GM21367 (cell line): ENCODE measurements around the gene SNAP47.

ENCODE experiments used
- ATAC-seq: cut with Tn5 transposase; IDR thresholded peaks from one replicate; pipeline ENCODE4 v1.9.1; 2021; ENCODE audit not compliant: unreplicated experiment

The SNAP47 gene

DNA sequence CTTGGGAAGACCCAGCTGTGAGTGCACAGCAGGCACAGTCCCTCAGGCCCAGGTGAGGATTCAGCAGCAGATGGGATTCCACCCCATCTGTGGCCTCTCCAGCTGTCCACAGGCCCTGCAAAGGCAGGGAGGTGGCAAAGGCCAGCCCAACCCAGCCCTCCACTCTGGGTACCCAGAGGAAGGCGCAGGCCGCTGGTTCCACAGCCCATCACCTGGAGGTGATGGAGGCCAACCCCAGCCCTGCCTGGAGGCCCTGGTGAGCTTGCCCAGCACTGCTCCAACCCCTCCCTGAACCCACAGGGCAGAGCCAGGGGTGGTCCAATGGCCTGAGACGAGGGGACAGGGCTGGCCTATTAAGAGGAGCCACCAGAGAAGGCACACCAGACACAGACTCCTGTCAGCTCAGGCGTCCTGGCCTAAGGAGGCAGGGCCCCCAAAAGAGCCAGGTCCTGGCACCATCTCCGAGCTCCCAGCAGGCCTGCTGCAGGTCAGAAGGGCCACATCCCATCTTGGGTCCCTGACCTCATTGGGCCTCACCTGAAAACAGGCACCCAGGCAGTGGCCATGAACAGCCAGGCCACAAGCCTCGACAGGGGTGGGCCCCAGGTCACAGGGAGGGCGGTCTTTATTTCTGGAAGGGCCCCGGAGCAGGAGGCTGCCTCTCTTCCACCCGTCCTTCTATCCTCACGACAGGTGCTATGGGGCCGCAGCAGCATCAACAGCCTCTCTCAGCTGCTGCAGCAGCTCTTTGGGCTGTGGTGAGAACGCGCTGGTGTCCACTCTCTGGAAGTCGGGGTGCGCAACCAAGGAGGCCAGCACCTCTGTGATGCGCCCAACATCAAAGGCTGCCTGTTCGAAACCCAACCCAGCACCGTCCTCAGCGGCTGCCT lies 3.3 kb upstream of the SNAP47 start:
- no peak for ATAC-seq

DNA sequence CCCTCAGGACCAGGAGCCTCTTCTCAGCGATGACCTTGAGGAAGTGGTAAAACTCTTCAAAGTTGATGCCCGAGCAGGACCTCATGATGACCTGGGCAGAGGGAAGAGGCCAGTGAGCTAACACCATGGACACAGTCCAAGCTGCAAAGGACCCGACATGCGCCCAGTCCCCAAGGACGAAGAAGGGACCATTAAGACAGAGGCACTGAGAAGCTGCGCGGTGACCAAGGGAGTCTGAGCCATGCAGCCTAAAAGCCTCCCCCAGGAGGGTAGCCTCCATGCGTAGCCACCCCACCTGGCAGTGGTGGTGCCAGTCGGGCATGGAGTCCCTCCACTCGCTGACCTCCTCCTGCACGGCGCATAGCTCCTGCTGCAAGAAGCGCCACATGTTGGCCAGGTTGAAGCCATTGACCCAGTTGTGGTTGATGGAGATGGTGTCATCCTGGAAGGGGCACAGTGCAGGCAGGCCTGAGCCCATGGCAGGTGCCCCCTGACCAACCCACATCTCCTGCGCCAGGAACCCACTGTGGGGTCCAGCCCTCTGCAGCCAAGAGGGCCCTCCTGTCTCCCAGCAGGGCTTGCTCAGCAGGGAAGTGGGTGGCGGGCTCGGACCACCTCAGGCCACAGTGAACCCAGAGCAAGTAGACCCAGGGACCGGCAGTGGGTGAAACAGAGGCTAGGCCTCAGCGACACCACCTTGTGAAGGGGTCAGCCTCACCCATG lies 2.5 kb upstream of the SNAP47 start:
- ATAC-seq, result no peak

DNA sequence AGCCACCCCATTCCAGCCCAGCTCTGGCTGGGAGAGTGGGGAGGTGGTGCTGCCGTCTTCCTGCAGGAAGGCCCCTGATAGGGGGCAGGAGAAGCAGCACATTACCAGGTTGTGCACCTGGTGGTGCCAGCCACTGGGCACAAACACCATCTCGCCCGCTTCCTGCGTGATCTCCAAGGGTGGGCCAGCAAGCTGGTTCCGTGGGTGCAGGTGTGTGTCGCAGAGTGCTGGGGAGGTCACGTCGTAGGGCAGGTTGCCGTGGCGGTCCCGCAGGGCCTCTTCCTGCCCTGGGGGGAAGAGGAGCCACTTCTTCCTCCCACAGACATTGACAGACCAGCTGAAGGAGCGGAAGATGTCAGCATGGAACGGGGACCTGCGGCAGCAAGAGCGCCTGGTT lies 1.9 kb upstream of the SNAP47 start:
- ATAC-seq, result no peak

DNA sequence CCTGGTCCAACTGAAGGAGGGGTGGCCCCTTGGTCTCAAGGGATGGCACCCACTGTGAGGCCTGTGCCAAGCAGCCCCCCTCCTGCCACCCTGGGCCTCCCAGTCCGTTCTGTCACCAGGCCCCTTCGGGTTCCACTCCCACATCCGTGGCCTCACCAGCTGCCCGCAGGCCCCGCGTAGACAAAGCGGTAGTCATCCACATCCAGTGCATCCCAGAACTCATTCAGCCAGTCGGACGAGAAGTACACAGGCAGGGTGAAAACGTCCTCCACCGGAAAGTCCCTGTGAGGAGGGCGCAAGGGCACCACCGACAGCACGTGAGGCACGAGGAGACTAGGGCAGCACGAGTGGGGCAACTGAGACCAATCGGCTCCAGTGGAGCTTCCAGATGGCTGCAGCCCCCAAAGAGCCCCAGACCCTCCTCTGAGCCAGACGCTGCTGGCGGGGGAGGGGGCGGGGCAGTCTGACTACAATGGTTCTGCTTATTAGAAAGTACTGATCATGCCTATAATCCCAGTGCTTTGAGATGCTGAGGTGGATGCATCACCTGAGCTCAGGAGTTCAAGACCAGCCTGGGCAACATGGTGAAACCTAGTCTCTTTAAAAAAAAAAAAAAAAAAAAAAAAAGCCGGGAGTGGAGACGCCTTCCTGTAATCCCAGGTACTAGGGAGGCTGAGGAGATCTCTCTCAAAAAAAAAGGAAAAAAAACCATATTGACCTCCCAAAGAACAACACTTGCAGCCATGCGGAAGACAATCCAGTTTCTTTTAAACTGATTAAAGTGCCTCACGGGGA lies 1.3 kb upstream of the SNAP47 start:
- no peak for ATAC-seq

DNA sequence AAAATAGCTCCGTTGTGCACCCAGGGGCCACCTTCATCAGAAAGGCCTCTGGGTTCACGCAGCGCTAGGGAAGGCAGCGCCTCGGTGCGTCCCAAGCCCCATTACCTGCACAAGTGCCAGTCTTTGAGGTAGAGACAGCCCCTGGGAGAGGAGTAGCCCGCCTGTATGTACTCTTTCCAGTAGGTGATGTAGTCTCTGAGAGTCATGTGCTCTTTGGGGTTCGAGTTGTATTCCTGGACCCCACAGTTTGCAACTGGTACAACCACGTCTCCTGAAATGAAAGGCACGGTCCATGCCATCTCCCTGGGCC lies 734 bp upstream of the SNAP47 start:
- peak; percentile 6 for ATAC-seq

DNA sequence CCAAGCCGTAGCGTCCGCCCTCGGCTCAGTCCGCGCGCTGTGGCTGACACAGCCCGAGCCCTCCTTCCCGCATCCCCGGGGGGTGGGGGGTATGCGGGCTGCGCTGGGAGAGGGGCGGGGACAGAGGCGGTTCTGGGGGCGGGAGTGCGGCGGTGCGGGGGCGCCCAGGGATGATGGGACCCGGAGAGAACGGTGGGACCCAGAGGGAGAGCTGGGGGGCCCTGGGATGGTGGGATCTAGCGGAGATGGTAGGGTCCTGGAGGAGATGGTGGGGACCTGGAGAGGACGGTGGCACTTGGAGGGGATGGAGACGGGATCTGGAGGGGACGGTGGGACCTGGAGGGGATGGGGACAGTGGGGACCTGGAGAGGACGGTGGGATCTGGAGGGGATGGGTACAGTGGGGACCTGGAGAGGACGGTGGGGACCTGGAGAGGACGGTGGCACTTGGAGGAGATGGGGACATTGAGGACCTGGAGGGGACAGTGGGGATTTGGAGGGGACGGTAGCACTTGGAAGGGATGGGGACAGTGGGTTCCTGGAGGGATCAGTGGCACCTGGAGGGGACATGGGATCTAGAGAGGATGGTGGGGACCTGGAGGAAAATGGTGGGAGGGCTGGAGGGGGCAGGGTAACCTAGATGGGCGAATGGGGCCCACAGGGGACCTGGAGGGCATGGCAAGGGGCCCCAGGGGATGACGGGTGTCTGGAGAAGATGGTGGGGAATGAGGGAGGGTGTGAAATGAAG lies 477 bp downstream of the SNAP47 start:
- ATAC-seq, result peak; percentile 30

DNA sequence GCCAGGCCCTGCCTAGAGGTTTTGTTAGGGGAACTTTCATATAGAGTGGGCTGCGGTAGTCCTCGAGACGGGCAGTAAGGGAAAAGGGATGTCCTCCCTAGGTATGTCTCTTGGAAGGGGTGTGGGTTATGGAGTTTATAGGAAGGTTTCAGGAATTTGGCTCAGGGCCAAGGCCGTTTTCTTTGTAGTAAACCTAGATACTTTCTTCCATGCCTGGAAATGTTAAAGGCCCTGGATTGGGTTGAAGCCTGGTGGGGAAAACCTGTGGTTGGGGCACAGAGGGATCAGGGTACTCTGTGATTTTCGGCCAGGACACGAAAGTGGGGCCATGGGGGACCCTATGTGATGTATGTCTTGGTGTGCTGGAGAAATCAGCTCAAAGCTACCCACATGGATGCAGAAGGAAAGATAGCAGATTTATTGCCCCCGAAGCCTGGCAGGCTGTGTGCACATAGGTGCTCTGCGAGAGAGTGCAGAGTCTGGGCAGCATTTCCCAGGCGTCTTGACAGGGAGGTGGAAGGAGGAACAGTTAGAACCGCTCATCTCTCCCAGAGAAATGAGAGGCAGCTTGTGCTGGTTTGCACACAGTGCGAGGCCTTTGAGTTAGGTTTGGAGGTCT lies 1.7 kb downstream of the SNAP47 start:
- no peak for ATAC-seq

DNA sequence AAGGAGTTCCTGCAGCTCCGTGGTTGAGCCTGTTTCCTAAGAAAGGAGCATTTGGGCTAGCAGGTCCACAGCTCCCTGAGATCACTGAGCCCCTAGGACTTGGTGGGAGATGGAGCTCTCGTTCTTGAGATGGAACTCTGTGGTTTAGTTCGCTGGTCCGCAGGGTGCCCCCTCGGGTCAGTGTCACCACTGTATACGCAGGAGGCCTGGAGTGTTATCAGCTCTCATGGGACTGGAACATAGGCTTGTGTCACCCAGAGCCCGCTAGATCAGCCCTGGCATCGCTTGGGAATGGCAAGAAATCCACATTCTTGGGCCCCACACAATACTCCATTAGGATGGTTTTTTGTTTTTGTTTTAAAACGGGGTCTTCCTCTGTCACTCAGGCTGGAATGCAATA lies 3.6 kb downstream of the SNAP47 start:
- no peak for ATAC-seq

DNA sequence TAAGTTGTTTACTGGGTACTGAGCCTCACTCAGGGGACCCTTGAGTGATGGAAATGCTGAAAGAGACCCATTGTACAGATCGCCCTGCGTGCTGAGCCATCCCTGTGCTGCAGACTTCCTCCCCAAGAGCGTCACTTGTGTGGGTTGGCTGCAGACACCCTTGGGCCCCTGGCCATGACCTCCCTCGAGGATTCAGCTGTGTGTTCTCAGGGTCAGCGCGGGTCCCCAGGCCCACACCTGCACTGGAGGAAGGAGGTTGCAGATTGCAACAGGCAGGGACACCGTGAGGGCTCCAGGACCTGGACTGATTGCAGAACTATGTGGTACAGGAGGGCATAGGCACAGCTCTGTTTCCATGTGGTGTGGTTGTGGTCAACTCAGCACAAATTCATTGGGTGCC lies 4.4 kb downstream of the SNAP47 start:
- ATAC-seq, result no peak

DNA sequence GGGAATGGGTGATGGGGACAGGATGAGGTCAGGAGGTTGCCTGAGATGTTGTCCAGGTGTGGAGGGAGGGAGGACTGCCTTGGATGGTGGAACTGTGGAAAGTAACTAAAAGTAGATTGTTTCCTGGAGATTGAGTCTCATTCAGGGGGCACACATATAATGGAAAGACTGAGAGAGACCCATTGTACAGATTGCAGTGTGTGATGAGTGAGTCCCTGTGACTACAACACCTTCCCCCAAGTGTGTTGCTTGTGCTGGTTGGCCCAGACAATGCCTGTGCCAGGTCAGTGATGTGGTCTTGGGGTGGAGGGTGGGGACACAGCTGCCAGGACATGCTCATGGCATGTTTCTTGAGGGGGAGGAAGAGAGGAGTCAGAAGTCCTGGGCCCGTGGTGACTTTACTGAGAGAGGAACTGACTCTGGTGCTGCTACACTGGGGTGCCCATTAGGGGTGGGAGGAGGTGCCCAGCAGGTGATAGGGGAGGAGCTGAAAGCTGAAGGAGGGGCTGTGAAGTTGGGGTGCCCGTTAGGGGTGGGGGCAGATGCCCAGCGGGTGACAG lies 5.2 kb downstream of the SNAP47 start:
- ATAC-seq, result no peak

DNA sequence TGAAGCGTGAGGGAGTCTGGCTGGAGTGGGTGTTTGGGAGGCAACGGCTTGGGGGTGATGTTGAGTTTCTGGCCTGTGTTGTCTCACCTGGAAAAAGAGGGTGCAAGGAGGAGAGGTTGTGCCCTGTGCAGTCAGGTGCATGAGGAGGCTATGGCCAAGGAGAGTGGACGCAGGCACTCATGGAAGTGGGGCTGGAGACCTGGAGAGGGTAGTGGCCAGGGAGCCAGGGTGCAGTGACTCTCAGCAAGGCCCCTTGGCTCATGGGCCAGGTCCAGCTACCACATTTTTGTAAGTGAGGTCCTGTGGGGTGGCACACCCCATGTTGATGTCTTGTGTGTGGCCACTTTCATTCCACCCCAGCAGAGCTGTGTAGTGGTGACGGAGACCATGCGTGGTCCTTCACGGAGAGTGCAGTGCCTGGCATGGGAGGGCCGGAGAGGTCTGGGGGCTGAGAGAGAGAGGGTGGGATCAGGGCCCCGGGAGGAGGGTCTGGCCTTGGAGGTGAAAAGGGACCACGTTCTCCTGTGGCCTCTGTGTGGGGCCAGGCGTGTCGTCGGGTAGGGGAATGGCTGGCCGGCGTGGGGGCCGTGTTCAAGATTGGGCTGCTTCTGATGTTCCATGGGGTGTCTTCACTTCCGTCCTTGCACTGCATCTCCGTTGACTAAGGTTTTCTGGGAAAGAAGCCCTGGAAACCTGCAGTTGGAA lies 6.1 kb downstream of the SNAP47 start:
- ATAC-seq, result no peak

DNA sequence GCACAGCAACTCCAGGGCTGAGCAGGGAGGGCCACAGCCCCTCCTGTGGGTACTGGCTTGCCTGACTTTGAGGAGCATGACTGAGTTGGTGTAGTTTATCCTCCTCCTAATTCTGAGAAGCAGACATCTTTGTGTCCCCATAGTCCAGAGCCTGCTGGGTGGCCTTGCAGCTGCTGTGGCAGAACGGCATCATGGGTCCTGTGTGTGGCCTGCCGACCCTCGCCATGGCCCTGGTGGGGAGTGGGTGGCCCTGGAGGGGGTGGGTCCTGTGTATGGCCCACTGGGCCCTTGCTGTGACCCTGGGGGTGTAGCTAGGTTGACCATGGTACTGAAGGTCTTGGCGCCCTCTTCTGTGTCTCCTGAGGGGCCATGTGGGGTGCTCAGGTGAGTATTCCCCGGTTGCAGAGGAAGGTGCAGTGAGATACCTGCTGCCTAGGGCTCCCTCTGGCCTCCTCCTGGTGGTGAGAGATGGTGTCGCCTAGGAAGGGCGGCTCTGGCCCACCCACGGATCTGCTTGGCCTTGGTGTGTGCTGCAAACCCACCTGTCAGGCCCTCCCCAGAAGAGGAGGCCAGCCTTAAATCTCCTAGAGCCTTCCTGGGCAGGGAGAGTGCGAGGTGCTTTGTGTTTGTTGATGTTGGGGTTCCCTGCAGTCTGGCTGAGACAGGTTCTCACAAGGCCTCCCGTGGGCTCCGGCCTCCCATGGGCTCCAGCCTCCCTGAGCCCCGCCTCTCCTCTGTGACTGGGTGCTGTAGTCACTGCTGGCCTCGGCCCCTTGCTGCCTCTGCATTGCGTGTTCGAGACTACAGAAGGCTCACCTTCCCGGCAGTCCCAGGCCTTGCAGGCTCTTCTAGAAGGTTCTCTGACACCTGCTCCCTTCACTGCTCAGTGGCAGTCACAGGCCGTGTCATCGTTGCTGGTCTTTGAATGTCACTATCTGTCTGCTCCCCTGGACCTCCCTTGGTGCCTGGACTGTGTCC lies 7.8 kb downstream of the SNAP47 start:
- no peak for ATAC-seq

DNA sequence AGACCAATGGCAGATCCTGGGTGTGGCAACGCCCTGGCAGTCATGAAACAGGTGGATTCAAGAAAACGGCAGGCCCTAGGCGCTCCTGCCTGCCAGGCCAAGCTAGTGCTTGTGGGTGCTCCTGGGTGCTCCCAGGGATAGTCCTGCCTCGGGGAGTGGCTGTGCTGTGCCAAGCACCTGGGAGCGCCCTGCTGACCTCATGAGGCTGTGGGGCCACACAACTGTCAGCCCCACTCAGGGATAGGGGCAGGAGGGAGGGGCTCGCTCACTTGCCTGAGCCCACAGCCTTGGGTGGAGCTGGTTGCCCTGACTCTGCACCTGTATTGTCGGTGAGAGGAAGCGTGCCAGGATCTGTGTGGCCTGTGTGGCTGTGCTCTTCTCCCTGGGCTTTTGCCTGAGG lies 9.4 kb downstream of the SNAP47 start:
- ATAC-seq, result no peak

DNA sequence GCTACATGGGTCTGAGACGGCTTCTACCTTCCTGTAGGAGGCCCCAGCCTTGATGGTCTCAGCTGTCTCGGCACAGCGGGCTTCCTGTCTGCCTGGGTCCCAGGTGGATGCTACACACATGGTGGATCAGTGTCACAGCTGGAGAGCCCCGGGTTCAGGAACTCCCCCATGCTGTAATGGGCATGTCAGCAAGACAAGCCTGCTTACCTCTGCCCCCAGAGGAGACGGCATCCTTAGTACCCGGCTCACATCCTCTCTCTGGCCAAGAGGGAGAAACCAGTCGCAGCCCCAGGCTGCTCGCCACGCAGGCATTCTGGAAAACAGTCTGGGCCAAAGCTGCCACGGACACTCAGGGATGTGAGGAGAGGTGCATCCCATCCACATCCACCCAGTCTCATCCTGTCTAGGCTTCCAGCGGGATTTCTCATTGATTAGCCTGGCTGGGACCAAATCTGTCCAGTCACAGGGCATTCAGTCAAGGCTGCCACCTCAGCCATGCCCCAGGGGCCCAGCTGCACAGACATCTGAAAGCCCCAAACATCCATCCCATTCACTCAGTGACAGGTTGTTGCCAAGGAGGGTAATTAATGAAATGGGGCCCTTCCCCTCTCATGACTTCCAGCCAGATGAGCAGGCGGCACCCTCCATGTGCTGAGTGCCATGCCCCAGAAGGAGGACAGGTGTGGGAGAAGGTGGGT lies 10.5 kb downstream of the SNAP47 start:
- no peak for ATAC-seq

DNA sequence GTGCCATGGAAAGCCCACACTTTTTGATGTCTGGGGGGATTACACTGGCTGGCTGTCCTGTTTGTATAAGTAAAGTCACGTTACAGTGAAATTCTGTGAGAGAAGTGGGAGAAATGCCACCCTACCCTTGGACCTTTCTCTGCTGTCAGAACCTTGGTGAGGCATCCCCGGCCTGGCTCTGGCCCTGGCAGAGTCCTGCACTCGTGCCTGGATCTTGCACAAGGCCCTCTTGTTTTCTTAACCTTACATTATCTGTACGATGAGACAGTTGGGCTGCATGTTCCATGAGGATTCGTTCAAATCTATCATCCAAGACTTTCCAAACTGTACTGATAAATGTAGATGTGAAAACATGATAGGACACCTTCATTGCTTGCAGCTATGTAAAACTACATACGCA lies 11.4 kb downstream of the SNAP47 start:
- ATAC-seq, result no peak

DNA sequence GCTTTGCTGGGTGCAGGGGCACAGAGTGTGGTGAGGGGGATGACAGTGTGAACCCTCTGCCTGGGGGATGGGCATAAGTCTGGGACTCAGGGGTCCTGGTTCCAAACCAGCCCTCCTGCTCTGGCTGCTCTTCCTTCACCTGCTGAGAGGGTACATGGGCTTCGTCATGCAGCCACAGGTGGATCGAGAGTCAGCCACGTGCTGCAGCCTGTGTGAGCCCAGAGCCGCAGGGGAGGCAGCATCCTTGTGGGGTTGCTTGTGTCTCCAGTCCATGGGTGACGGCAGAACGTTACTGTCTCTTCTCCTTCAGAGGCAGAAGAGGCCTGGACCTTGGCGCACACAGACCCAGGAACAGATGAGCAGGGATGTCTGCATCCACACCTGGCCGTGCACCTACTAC lies 12.1 kb downstream of the SNAP47 start:
- ATAC-seq, result no peak

DNA sequence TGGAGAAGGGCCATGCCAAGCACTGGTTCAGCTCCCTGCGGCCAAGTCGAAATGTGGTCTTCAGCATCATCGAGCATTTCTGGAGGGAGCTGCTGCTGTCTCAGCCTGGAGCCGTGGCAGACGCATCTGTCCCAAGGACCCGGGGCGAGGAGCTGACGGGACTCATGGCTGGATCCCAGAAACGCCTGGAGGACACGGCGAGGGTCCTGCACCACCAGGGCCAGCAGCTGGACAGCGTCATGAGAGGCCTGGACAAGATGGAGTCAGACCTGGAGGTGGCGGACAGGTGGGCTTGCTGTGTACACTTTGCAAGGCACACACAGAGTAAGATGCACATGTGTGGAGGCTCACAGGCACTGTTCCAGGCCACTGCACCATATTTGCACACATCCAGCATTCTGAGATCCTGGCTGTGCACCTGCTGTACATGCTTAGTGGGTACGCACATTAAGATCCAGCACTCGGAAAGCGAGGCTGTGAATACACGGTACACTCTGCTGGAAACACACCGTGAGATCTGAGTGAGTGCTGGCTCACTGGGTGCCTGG lies 12.8 kb downstream of the SNAP47 start:
- no peak for ATAC-seq
